ENCODE data around the gene TMC4.

TMC4 gene

DNA sequence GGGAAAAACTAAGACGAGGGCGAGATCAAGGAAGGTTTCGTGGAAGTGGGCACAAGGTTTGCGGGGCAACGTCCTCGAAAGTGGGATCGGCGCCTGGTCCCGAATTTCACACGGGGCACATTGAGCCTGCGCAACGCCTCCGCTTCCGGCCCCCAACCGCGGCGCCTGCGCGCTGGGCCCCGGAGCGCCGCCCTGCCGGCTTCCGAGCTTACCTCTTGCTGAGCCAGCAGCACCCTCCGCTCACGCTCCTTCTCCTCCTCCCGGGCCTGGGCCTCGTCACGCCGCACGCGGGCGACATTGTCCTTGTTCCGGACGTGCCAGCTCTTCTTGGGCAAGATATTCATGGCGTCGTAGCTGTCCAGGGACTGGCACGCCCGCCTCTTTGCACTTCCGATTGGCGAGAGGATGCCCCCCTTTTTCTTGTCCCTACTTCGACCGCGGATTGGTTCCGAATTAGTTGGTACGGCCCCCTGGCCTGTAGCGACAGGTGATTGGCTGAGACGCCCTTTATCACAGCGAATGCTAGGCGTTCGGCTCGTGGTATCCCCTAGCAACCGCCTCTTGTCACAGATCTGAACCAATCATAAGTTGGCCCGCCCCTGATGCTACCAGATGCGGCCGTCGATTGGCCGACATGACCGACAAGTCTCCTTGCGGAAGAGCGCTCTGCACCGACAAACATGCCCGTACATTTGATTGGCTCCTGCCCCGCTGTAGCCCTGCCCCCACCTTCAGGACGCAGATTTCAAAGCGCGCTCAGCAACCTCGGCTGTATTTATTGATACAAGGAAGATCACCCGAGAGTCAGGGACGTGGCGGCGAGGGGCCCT, 13.4 kb downstream of the TMC4 start, which contains the start of gene LENG1:
Gene LENG1 (minus strand): TSS at position 370 of the 830 bp plus-strand sequence. CDS start 26 bp downstream, at position 344.
- Histone ChIP-seq H3K9ac (ENCODE audit: low read length in 5 of 5) (peak within 1 kb of the TSS; percentile 3 to 83 (median 70)), H3K27me3 (ENCODE audit: control insufficient read depth in 5 of 5, insufficient read depth in 4 of 5, low read length in 5 of 5) (peaks cover 0 to 4% (median 3%) of the 10 kb centered on the region in 5 donors), H3K36me3 (ENCODE audit: control insufficient read depth in 5 of 5, insufficient read depth in 5 of 5, low read length in 5 of 5) (peaks cover 2 to 36% (median 32%) of the 10 kb centered on the region in 5 donors), H3K4me3 (ENCODE audit: low read depth in 1 of 5, low read length in 5 of 5) (peak within 1 kb of the TSS; percentile 77 to 96 (median 85)), H3K9me3 (ENCODE audit: control insufficient read depth in 5 of 5, low read length in 5 of 5) (no peaks in the 10 kb centered on the region), H3K27ac (ENCODE audit: low read depth, low read length) (peak within 1 kb of the TSS; percentile 88), H3K4me1 (ENCODE audit: control insufficient read depth in 5 of 5, insufficient read depth in 5 of 5, low read length in 5 of 5) (peaks cover 15 to 47% (median 41%) of the 10 kb centered on the region in 5 donors)

GRCh38 chr19:54158812-54159351, 14.1 kb downstream of the TMC4 start:
- peaks cover 15 to 41% (median 37%) of the 10 kb centered on the region in 5 donors for H3K4me1 ChIP-seq (ENCODE audit: control insufficient read depth in 5 of 5, insufficient read depth in 5 of 5, low read length in 5 of 5)

GRCh38 chr19:54156953-54157352, 16.0 kb downstream of the TMC4 start:
- Histone ChIP-seq H3K9me3 (ENCODE audit: control insufficient read depth in 5 of 5, low read length in 5 of 5) (no peaks in the 10 kb centered on the region), H3K4me1 (ENCODE audit: control insufficient read depth in 5 of 5, insufficient read depth in 5 of 5, low read length in 5 of 5) (peaks cover 15 to 42% (median 36%) of the 10 kb centered on the region in 5 donors), H3K9ac (ENCODE audit: low read length in 5 of 5) (no peak overlapping the region), H3K27ac (ENCODE audit: low read depth, low read length) (no peak overlapping the region), H3K27me3 (ENCODE audit: control insufficient read depth in 5 of 5, insufficient read depth in 4 of 5, low read length in 5 of 5) (no peaks in the 10 kb centered on the region), H3K4me3 (ENCODE audit: low read depth in 1 of 5, low read length in 5 of 5) (no peak overlapping the region), H3K36me3 (ENCODE audit: control insufficient read depth in 5 of 5, insufficient read depth in 5 of 5, low read length in 5 of 5) (peaks cover 5 to 63% (median 57%) of the 10 kb centered on the region in 5 donors)

More at GRCh38 chr19:54158812-54159351, 14.1 kb downstream of the TMC4 start:
- peak overlapping the region; percentile 3 to 75 (median 48) for H3K9ac ChIP-seq (ENCODE audit: low read length in 5 of 5)
- H3K9me3 ChIP-seq (ENCODE audit: control insufficient read depth in 5 of 5, low read length in 5 of 5) = no peaks in the 10 kb centered on the region
- peaks cover 5 to 43% (median 39%) of the 10 kb centered on the region in 5 donors for H3K36me3 ChIP-seq (ENCODE audit: control insufficient read depth in 5 of 5, insufficient read depth in 5 of 5, low read length in 5 of 5)
- H3K27ac ChIP-seq (ENCODE audit: low read depth, low read length) = peak overlapping the region; percentile 88
- H3K27me3 ChIP-seq (ENCODE audit: control insufficient read depth in 5 of 5, insufficient read depth in 4 of 5, low read length in 5 of 5) = no peaks in the 10 kb centered on the region
- peak overlapping the region; percentile 74 to 96 (median 85) for H3K4me3 ChIP-seq (ENCODE audit: low read depth in 1 of 5, low read length in 5 of 5)

- no peaks in the 10 kb centered on the region for H3K9me3 ChIP-seq (ENCODE audit: control insufficient read depth in 5 of 5, low read length in 5 of 5)
- no peaks in the 10 kb centered on the region for H3K27me3 ChIP-seq (ENCODE audit: control insufficient read depth in 5 of 5, insufficient read depth in 4 of 5, low read length in 5 of 5)
- peaks cover 5 to 67% (median 62%) of the 10 kb centered on the region in 5 donors for H3K36me3 ChIP-seq (ENCODE audit: control insufficient read depth in 5 of 5, insufficient read depth in 5 of 5, low read length in 5 of 5)
- H3K4me3 ChIP-seq (ENCODE audit: low read depth in 1 of 5, low read length in 5 of 5) = no peak overlapping the region
- peaks cover 13 to 38% (median 33%) of the 10 kb centered on the region in 5 donors for H3K4me1 ChIP-seq (ENCODE audit: control insufficient read depth in 5 of 5, insufficient read depth in 5 of 5, low read length in 5 of 5)
- H3K27ac ChIP-seq (ENCODE audit: low read depth, low read length) = no peak overlapping the region
- no peak overlapping the region for H3K9ac ChIP-seq (ENCODE audit: low read length in 5 of 5)
Measured at GRCh38 chr19:54156490-54156889, 16.5 kb downstream of the TMC4 start.

DNA sequence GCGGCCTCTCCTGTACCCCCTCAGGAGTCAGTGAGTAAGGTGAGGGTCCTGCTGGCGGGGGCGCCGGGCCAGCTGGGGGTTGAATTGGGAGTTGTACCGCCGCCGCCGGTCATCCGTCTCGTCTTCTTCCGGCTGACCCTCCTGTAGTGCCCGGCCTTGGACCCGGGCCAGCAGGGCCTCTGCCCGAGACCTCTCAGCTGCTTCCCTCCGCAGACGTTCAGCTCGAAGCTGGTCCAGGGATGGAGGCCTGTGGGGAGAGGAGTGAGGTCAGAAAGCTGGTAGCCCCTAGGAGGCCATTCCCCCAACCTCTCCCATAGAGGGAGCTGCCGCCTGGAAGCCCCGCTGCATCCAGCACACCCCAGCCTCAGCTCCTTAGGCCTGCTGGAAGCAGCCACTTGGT, 17.3 kb downstream of the TMC4 start:
- H3K27ac ChIP-seq (ENCODE audit: low read depth, low read length) = no peak overlapping the region
- H3K36me3 ChIP-seq (ENCODE audit: control insufficient read depth in 5 of 5, insufficient read depth in 5 of 5, low read length in 5 of 5) = peaks cover 5 to 74% (median 67%) of the 10 kb centered on the region in 5 donors
- H3K9me3 ChIP-seq (ENCODE audit: control insufficient read depth in 5 of 5, low read length in 5 of 5) = no peaks in the 10 kb centered on the region
- no peak overlapping the region for H3K9ac ChIP-seq (ENCODE audit: low read length in 5 of 5)
- peaks cover 13 to 34% (median 28%) of the 10 kb centered on the region in 5 donors for H3K4me1 ChIP-seq (ENCODE audit: control insufficient read depth in 5 of 5, insufficient read depth in 5 of 5, low read length in 5 of 5)
- H3K4me3 ChIP-seq (ENCODE audit: low read depth in 1 of 5, low read length in 5 of 5) = no peak overlapping the region
- no peaks in the 10 kb centered on the region for H3K27me3 ChIP-seq (ENCODE audit: control insufficient read depth in 5 of 5, insufficient read depth in 4 of 5, low read length in 5 of 5)

DNA sequence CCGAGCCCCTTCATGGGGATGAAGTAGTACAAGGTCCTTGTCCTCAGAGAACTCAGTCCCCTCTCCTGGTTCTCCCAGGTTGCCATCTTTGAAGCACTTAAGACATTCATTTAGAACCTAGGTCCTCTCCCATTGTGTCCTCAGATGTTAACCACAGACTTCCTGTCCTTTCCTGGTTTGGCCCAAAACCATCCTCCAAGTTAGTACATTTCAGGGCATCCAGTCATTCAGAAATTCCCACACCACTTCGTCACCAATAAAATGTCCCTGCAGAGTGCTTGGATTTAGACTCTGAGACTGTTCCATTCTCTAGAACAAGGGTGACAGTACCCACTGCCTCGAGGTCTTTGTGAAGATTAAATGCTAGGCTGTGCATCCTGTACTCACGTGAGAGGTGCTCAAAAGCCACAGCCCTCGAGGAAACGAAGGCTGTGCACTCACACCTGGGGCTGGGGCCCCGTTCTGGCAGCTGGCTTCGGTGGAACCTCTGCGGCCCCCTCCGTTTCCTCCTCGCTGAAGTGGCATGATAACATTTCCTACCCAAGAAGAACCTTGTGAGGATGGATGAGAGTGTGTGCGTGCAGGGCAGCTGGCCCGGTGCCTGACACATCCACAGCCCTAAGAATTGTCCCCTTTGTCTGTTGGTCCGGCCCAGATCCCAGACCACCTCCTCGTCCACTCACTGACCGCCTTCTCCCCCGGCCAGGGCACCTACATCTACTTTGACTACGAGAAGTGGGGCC, 18.2 kb downstream of the TMC4 start:
- no peak overlapping the region for H3K4me3 ChIP-seq (ENCODE audit: low read depth in 1 of 5, low read length in 5 of 5)
- H3K4me1 ChIP-seq (ENCODE audit: control insufficient read depth in 5 of 5, insufficient read depth in 5 of 5, low read length in 5 of 5) = peaks cover 8 to 26% (median 19%) of the 10 kb centered on the region in 5 donors
- H3K36me3 ChIP-seq (ENCODE audit: control insufficient read depth in 5 of 5, insufficient read depth in 5 of 5, low read length in 5 of 5) = peaks cover 5 to 83% (median 75%) of the 10 kb centered on the region in 5 donors
- no peaks in the 10 kb centered on the region for H3K27me3 ChIP-seq (ENCODE audit: control insufficient read depth in 5 of 5, insufficient read depth in 4 of 5, low read length in 5 of 5)
- no peak overlapping the region for H3K9ac ChIP-seq (ENCODE audit: low read length in 5 of 5)
- no peaks in the 10 kb centered on the region for H3K9me3 ChIP-seq (ENCODE audit: control insufficient read depth in 5 of 5, low read length in 5 of 5)
- no peak overlapping the region for H3K27ac ChIP-seq (ENCODE audit: low read depth, low read length)

DNA sequence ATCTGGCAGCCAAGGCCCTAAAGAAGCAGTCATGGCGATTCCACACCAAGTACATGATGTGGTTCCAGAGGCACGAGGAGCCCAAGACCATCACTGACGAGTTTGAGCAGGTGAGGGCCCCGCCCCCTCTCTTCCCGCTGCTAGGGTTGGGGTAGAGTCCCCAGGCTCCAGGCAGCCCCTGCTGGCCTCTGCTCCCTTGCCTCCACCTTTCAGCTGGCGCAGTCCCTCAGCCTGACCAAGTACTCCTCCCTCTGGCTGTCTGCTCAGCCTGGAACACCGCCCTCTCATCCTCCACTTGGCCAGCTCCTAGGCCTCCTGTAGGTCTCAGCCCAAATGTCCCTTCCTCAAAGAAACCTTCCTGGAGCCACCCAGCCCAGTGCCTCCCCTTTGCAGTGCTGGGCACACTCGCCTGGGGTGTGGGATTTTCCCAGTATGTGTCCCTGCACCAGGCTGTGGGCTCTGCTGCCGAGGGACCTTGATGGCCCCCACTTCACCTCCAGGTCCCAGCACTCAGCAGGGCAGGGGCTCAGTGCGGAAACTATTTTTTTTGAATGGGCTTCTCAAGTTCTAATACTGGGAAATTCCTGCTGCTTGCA, 19.1 kb downstream of the TMC4 start:
- Histone ChIP-seq H3K4me1 (ENCODE audit: control insufficient read depth in 5 of 5, insufficient read depth in 5 of 5, low read length in 5 of 5) (peaks cover 4 to 21% (median 15%) of the 10 kb centered on the region in 5 donors), H3K27me3 (ENCODE audit: control insufficient read depth in 5 of 5, insufficient read depth in 4 of 5, low read length in 5 of 5) (no peaks in the 10 kb centered on the region), H3K9me3 (ENCODE audit: control insufficient read depth in 5 of 5, low read length in 5 of 5) (no peaks in the 10 kb centered on the region), H3K27ac (ENCODE audit: low read depth, low read length) (peak overlapping the region; percentile 77), H3K36me3 (ENCODE audit: control insufficient read depth in 5 of 5, insufficient read depth in 5 of 5, low read length in 5 of 5) (peaks cover 5 to 92% (median 84%) of the 10 kb centered on the region in 5 donors), H3K4me3 (ENCODE audit: low read depth in 1 of 5, low read length in 5 of 5) (no peak overlapping the region), H3K9ac (ENCODE audit: low read length in 5 of 5) (no peak overlapping the region)

DNA sequence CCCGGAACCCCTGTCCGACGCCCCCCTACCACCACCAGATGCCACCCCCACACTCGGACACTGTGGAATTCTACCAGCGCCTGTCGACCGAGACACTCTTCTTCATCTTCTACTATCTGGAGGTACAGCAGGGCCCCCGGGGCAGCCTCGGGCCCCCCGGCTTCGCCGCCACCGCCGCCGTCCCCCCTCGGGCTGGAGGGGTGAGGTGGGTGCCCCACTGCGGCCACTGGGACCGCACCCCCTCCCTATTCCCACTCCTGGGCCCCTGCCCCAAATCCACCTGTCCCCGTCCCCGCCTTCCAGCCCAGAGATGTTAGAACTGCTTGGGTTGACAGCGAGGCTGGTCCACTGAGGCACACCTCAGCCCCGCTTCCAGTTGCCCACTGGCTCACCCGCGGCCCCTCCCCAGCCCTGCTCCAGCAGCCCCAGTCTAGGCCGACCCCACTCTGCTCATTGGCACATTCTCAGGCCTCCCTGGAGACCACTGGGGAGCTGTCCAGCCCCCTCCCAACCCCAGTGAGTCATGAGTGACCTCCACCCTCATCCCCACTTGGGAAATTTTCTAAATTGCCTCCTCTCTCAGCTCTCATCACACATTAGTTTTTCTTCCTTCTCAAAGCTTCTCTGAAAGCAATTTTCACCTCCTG, 20.0 kb downstream of the TMC4 start:
- H3K4me3 ChIP-seq (ENCODE audit: low read depth in 1 of 5, low read length in 5 of 5) = no peak overlapping the region
- peaks cover 5 to 98% (median 89%) of the 10 kb centered on the region in 5 donors for H3K36me3 ChIP-seq (ENCODE audit: control insufficient read depth in 5 of 5, insufficient read depth in 5 of 5, low read length in 5 of 5)
- H3K9me3 ChIP-seq (ENCODE audit: control insufficient read depth in 5 of 5, low read length in 5 of 5) = no peaks in the 10 kb centered on the region
- peak overlapping the region; percentile 77 for H3K27ac ChIP-seq (ENCODE audit: low read depth, low read length)
- no peaks in the 10 kb centered on the region for H3K27me3 ChIP-seq (ENCODE audit: control insufficient read depth in 5 of 5, insufficient read depth in 4 of 5, low read length in 5 of 5)
- no peak overlapping the region for H3K9ac ChIP-seq (ENCODE audit: low read length in 5 of 5)
- H3K4me1 ChIP-seq (ENCODE audit: control insufficient read depth in 5 of 5, insufficient read depth in 5 of 5, low read length in 5 of 5) = peaks cover 0 to 13% (median 7%) of the 10 kb centered on the region in 5 donors

DNA sequence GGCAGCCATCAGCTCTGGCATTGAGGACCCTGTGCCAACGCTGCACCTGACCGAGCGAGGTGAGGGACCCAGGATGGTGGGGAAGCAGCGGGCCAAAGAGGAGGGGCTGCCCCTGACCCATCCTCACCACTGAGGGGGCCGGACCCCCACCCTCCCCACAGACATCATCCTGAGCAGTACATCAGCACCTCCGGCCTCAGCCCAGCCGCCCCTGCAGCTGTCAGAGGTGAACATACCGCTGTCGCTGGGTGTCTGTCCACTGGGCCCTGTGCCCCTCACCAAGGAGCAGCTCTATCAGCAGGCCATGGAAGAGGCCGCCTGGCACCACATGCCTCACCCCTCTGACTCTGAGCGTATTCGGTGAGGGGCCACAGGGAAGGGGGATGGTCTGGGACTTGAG, 20.7 kb downstream of the TMC4 start:
- Histone ChIP-seq H3K4me1 (ENCODE audit: control insufficient read depth in 5 of 5, insufficient read depth in 5 of 5, low read length in 5 of 5) (peaks cover 0 to 11% (median 7%) of the 10 kb centered on the region in 5 donors), H3K9me3 (ENCODE audit: control insufficient read depth in 5 of 5, low read length in 5 of 5) (no peaks in the 10 kb centered on the region), H3K36me3 (ENCODE audit: control insufficient read depth in 5 of 5, insufficient read depth in 5 of 5, low read length in 5 of 5) (peaks cover 5 to 98% (median 92%) of the 10 kb centered on the region in 5 donors), H3K9ac (ENCODE audit: low read length in 5 of 5) (no peak overlapping the region), H3K4me3 (ENCODE audit: low read depth in 1 of 5, low read length in 5 of 5) (no peak overlapping the region), H3K27ac (ENCODE audit: low read depth, low read length) (no peak overlapping the region), H3K27me3 (ENCODE audit: control insufficient read depth in 5 of 5, insufficient read depth in 4 of 5, low read length in 5 of 5) (no peaks in the 10 kb centered on the region)
